GM12878 (cell line): ENCODE measurements around the gene ARHGEF3. TPM values are rescaled to one million over a fixed set of nuclear protein-coding genes. Genes with fewer than 3 reads are reported as not detected.
A peak's percentile ranks its signal among the peaks of the same experiment; 100 is the strongest.

Experiments used
- ATAC-seq: fragments of 200-7000 bp; cut with Tn5 transposase; 3 replicates; pipeline ENCODE4 v1.9.1; 2020; ENCODE audit warnings: mild to moderate bottlenecking, moderate library complexity
- BruUV-seq: library from RNA; stranded (reverse); fragments of 400-500 nt; replicated peaks from 2 replicates; lab custom pipeline; 2021; lab: Mats Ljungman, UMichigan
- CTCF ChIA-PET: fragments of 300-600 bp; sonication (Branson Sonifier 250); formaldehyde crosslinking; extraction: SDS; loops from one replicate; lab custom pipeline; 2021; ENCODE audit warnings: inconsistent platforms; lab: Yijun Ruan, JAX
- POLR2A ChIA-PET: fragments of 350-600 bp; formaldehyde crosslinking; extraction: SDS; loops from one replicate; lab custom pipeline; 2021; ENCODE audit warnings: inconsistent platforms; lab: Charles Lee
- RAD21 ChIA-PET: fragments of 300-600 bp; sonication (Branson Sonifier 250); formaldehyde crosslinking; loops from one replicate; lab custom pipeline; 2023; ENCODE audit warnings: antibody characterized with exemption; ENCODE audit not compliant: unreplicated experiment; lab: Charles Lee
- SMC1A ChIA-PET: fragments of 300-600 bp; sonication (Branson Sonifier 250); formaldehyde crosslinking; loops from one replicate; lab custom pipeline; 2023; ENCODE audit not compliant: unreplicated experiment, uncharacterized antibody; lab: Charles Lee
- DNase-seq: peaks from one replicate; pipeline ENCODE4 v3.0.0-alpha.2; 2011; ENCODE audit warnings: low read depth, low spot score
- FAIRE-seq: peaks from 3 replicates; lab custom pipeline; 2011; peaks lifted over from hg19 to GRCh38; lab: Jason Lieb, UNC
- H2AFZ ChIP-seq: 2 replicates; pipeline ENCODE4 v1.6.0; 2011; ENCODE audit warnings: low read depth, low read length, control low read depth; ENCODE audit not compliant: control insufficient read depth
- H3K27ac ChIP-seq: 2 replicates; pipeline ENCODE4 v1.5.1; 2011; ENCODE audit warnings: control low read depth; ENCODE audit not compliant: control insufficient read depth, insufficient read depth
- H3K27me3 ChIP-seq, 2 experiments: replicated peaks in 1 of 2; 2 replicates each; pipeline versions ENCODE4 v1.6.0 to v1.6.1; 2011; ENCODE audit warnings: low read length in 1 of 2; ENCODE audit not compliant: control insufficient read depth in 2 of 2, insufficient read depth in 2 of 2
- H3K36me3 ChIP-seq, 2 experiments: 2 replicates each; pipeline ENCODE4 v1.5.1; 2011; ENCODE audit warnings: low read length in 1 of 2; ENCODE audit not compliant: control insufficient read depth in 2 of 2, insufficient read depth in 2 of 2
- H3K4me1 ChIP-seq: 2 replicates; pipeline ENCODE4 v1.6.1; 2011; ENCODE audit warnings: mild to moderate bottlenecking, low read length, moderate library complexity, mixed read lengths; ENCODE audit not compliant: control insufficient read depth, insufficient read depth
- H3K4me2 ChIP-seq: 2 replicates; pipeline ENCODE4 v1.6.0; 2011; ENCODE audit warnings: control low read depth; ENCODE audit not compliant: control insufficient read depth, insufficient read depth
- H3K4me3 ChIP-seq: fragments of 200-600 bp; sonication (generic); 2 replicates; pipeline ENCODE4 v1.5.1; 2016
- H3K79me2 ChIP-seq: 2 replicates; pipeline ENCODE4 v1.6.0; 2011; ENCODE audit warnings: low read length; ENCODE audit not compliant: control insufficient read depth, insufficient read depth
- H3K9ac ChIP-seq: 2 replicates; pipeline ENCODE4 v1.8.0; 2011; ENCODE audit warnings: low read length, control low read depth, mixed read lengths; ENCODE audit not compliant: control insufficient read depth, insufficient read depth
- H3K9me3 ChIP-seq: replicated peaks from 3 replicates; pipeline ENCODE4 v1.5.1; 2011; ENCODE audit warnings: mild to moderate bottlenecking, low read length; ENCODE audit not compliant: control insufficient read depth, insufficient read depth
- H4K20me1 ChIP-seq: 2 replicates; pipeline ENCODE4 v1.6.0; 2011; ENCODE audit not compliant: control insufficient read depth, insufficient read depth
- ATF2 ChIP-seq: IDR thresholded peaks from 2 replicates; pipeline ENCODE4 v1.6.1; 2012; ENCODE audit warnings: low read length, inconsistent platforms
- BCLAF1 ChIP-seq: fragments of 450-650 bp; IDR thresholded peaks from 2 replicates; pipeline ENCODE4 v1.6.1; 2017; ENCODE audit warnings: antibody characterized with exemption, mild to moderate bottlenecking, moderate library complexity
- IRF3 ChIP-seq: fragments of 450-650 bp; IDR thresholded peaks from 2 replicates; pipeline ENCODE4 v1.6.1; 2014; ENCODE audit warnings: mild to moderate bottlenecking
- IRF4 ChIP-seq: IDR thresholded peaks from 2 replicates; pipeline ENCODE4 v1.6.1; 2011; ENCODE audit warnings: low read depth, low read length
- NFYA ChIP-seq: IDR thresholded peaks from 2 replicates; pipeline ENCODE4 v1.6.1; 2011; ENCODE audit warnings: low read depth, mild to moderate bottlenecking, low read length, improper control_type of control experiment, borderline replicate concordance
- NKRF ChIP-seq: fragments of 450-650 bp; conservative IDR thresholded peaks from 2 replicates; pipeline ENCODE4 v1.6.1; 2017; ENCODE audit warnings: mild to moderate bottlenecking, moderate library complexity
- PAX8 ChIP-seq: fragments of 450-650 bp; IDR thresholded peaks from 2 replicates; pipeline ENCODE4 v1.6.1; 2017; ENCODE audit warnings: mild to moderate bottlenecking, moderate library complexity
- SMARCA5 ChIP-seq: fragments of 450-650 bp; IDR thresholded peaks from 2 replicates; pipeline ENCODE4 v1.6.1; 2017; ENCODE audit warnings: mild to moderate bottlenecking
- SMC3 ChIP-seq: IDR thresholded peaks from 2 replicates; pipeline ENCODE4 v1.6.1; 2011; ENCODE audit warnings: low read length, improper control_type of control experiment, borderline replicate concordance
- ZBTB33 ChIP-seq: fragments of 450-650 bp; IDR thresholded peaks from 2 replicates; pipeline ENCODE4 v1.6.1; 2017; ENCODE audit warnings: mild to moderate bottlenecking
- ZNF384 ChIP-seq: IDR thresholded peaks from 2 replicates; pipeline ENCODE4 v1.6.1; 2012; ENCODE audit warnings: low read depth, mild to moderate bottlenecking, low read length, improper control_type of control experiment, borderline replicate concordance
- WGBS: methylation state at CpG from one replicate; pipeline ENCODE4 v1.1.6; 2016; ENCODE audit warnings: low lambda C conversion rate; ENCODE audit not compliant: insufficient replicate concordance, insufficient coverage; ENCODE audit errors: missing lambda C conversion rate; 5-methylcytosine and 5-hydroxymethylcytosine counted together
- in situ Hi-C: fragments of 300-500 bp; cut with MboI; formaldehyde crosslinking; loops from 9 replicates; pipeline ENCODE4 v1.14.3; 2018; ENCODE audit warnings: mixed read lengths
- intact Hi-C: fragments of 100-400 bp; cut with micrococcal nuclease; formaldehyde crosslinking; loops from one replicate; pipeline ENCODE4 v1.14.2; 2022; ENCODE audit not compliant: unreplicated experiment
- polyA plus RNA-seq, 11 experiments: library from polyadenylated mRNA; depleted of rRNA in 4 of 11; unstranded in 6 of 11; stranded (reverse) in 5 of 11; fragments of >200 nt; fragmentation: Nextera tagmentation in 4 of 11; fragmentation: Illumina TruSeq in 1 of 11; extraction: Ambion mirVana in 4 of 11; extraction: Trizol in 1 of 11; gene quantifications; 1 replicate in 1 of 11; 2 replicates in 10 of 11; pipeline versions ENCODE4 v1.2.1 to v1.2.3, GENCODE V29; 2011 to 2016; ENCODE audit warnings: inconsistent platforms in 2 of 11, missing spikeins in 2 of 11, low read depth in 1 of 11
- total RNA-seq, 4 experiments: library from RNA; depleted of rRNA in 3 of 4; stranded (reverse); fragments of >200 nt in 3 of 4; fragmentation: Illumina TruSeq in 1 of 4; extraction: Trizol in 1 of 4; gene quantifications; 2 replicates each; pipeline versions ENCODE4 v1.2.1 to v1.2.3, GENCODE V29; 2013 to 2021

Gene ARHGEF3
- total and polyA plus RNA-seq, 10 of the 15 experiments (the other 5 are each of a cell fraction or from before 2014, with no cell fraction given): 21.8 to 78.7 (median 56.2) TPM

GRCh38 chr3:56764904-56765547 lies 36.7 kb downstream of the ARHGEF3 start:
- ChIA-PET SMC1A (interaction anchor here (0.8 to 2.3 kb wide), 10 partner anchors 10 to 39 kb away, joined by 3 to 12 read pairs (median 8); no protein-coding TSS in a partner anchor), POLR2A (interaction anchor here (0.6 to 1.6 kb wide), 3 partner anchors 8 to 52 kb away, joined by 4 to 5 read pairs (median 5); no protein-coding TSS in a partner anchor), RAD21 (interaction anchor here (1.2 to 2.4 kb wide), 3 partner anchors 13 to 34 kb away, joined by 3 to 7 read pairs (median 4); no protein-coding TSS in a partner anchor), CTCF (interaction anchor here (0.6 to 4.0 kb wide), 3 partner anchors 15 to 34 kb away, joined by 3 to 21 read pairs (median 4); no protein-coding TSS in a partner anchor)
- no peak for FAIRE-seq
- 92% methylated on average over 6 of the region's 6 CpGs for WGBS
- Histone ChIP-seq H4K20me1 (no peaks in the 10 kb centered on the region), H3K4me1 (no peaks in the 10 kb centered on the region; the same call in 1 of the 2 replicates), H3K79me2 (no peaks in the 10 kb centered on the region), H3K27ac (no peak overlapping the region), H3K9me3 (no peaks in the 10 kb centered on the region), H3K27me3 (no peaks in the 10 kb centered on the region), H3K4me2 (no peak overlapping the region), H3K9ac (no peak overlapping the region), H3K4me3 (no peak overlapping the region), H2AFZ (no peak overlapping the region), H3K36me3 (peaks cover 8 to 10% of the 10 kb centered on the region in 2 experiments)
- ATAC-seq: no peak
- intact Hi-C loops: no loop called here
- BruUV-seq: TSS peak; percentile 36
- in situ Hi-C loops: no loop called here
- no peak for DNase-seq
- TF ChIP-seq PAX8 (no peak), ZNF384 (no peak), NKRF (no peak), ATF2 (no peak), SMARCA5 (no peak), ZBTB33 (no peak), NFYA (no peak), BCLAF1 (no peak), IRF3 (no peak), SMC3 (no peak), IRF4 (no peak)
